GM18508 (cell line): ENCODE data around the gene ZBTB7C.

ENCODE experiments used
- ATAC-seq: cut with Tn5 transposase; IDR thresholded peaks from one replicate; pipeline ENCODE4 v1.9.1; 2021; ENCODE audit warnings: moderate number of reproducible peaks; ENCODE audit not compliant: insufficient read depth, unreplicated experiment

Gene ZBTB7C

DNA sequence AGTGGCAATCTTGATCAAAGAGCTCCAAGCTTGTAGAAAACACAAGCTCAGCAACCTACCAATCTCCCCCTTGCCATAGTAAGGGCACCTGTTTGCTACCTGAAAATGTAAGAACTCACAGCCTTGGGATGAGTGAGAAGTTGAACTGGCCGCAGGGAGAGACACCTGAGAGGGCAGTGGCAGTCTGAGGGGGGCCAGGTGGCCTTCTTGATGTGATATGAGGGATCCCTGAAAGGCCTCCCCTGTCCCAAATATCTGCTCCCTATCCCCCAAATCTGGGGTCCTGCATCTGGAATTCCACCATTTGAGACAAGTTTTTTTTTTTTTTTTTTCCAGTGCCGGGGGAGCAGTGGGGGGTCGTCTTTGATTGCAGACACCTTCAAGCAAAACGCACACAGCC is 248.6 kb downstream of the ZBTB7C start:
- no peak for ATAC-seq

DNA sequence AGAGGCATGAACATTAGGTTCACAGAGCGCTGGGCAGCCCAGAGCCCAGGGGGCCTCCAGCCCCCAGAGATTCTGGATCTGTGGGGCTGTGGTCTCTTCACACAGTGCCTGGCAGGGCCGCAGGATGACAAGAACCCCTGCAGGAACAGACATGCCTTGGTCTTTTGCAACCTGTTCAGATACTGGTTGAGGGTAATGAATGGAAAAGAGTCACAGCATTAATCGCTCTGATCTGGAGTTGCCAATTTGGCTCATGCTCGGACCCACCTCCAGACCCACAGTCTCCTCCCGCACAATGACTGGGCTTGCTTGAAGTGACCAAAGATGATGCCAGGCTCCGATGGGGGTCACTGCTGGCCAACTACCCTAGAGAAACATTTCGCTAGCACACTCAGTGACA is 249.4 kb downstream of the ZBTB7C start:
- ATAC-seq: no peak

DNA sequence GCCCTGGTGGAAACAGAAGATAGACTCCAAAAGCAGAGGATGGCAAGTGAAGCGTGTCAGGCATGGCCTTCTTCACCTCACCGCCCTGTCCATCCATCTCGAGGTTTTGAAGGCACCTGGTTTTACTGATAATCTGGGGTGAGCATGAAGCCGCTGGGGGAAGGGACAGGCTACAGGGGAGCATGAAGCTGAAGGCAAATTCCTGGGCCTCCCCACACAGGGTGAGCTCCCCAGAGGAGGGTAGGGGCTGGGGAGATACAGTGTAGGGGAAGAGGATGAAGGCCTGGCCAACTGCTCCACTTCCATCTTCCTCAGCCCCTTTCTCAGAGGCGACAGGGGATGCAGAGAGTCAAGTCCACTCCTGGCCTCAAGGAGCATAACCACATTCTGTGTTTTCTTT is 250.5 kb downstream of the ZBTB7C start:
- ATAC-seq: no peak

DNA sequence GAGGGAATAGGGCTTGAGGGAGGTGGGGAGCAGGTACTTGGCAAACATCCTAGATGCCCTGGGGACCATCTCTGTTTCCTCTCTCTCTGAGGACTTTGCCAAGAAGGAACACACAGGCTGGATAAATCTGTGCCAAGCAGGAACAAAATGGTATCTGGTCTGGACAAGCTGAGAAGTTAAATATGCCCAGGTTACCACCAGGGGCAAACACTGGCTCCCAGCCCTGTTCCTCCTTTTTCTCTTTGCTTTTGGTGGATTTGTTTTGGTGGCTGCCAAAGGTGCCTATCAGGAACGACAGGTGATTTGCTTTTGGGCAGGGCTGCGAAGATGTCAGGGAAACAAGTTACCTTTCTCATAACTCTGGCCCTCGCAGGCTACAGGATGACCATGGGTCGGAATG is 251.2 kb downstream of the ZBTB7C start:
- no peak for ATAC-seq

DNA sequence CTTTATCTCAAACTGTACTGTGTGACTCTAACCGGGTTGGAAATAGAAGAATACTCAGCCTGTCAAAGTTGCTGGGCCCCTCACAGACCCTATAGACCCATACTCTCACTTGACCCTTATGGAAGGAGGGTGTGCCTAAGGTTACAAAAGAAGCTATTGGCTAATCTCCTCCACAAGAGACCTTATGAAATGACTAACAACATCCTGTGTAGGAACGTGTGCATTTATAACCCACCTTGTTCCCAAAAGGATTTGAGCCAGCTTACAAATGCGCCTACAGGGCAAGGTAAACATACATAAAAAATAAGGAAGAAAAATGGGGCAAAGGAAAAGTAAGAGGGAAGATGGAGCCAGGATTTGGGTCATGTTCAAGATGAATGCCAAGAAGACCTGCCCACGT is 253.3 kb downstream of the ZBTB7C start:
- no peak for ATAC-seq

DNA sequence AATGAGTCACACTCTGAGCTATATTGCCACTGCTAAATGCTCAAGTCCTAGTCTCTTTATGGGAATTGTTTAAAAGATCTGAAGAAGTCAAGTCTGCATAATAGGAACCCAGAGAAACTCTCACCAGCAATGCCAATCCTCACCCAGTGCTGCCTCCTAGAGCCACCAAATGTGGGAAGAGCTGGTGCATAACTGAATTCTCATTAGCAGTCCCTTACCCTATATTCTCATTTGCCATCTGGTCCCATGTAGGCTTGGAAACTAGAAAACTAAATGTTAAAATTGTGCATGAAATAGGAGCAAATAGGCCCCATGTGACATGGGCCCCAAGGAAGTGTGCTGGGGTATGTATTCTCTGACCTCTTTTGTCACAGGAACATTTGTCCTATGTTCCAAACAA is 254.4 kb downstream of the ZBTB7C start:
- no peak for ATAC-seq

- no peak for ATAC-seq
These were observed 255.3 kb downstream of the ZBTB7C start for GRCh38 chr18:48153613-48154481.

- no peak for ATAC-seq
These were observed 256.6 kb downstream of the ZBTB7C start for GRCh38 chr18:48152549-48152948.

DNA sequence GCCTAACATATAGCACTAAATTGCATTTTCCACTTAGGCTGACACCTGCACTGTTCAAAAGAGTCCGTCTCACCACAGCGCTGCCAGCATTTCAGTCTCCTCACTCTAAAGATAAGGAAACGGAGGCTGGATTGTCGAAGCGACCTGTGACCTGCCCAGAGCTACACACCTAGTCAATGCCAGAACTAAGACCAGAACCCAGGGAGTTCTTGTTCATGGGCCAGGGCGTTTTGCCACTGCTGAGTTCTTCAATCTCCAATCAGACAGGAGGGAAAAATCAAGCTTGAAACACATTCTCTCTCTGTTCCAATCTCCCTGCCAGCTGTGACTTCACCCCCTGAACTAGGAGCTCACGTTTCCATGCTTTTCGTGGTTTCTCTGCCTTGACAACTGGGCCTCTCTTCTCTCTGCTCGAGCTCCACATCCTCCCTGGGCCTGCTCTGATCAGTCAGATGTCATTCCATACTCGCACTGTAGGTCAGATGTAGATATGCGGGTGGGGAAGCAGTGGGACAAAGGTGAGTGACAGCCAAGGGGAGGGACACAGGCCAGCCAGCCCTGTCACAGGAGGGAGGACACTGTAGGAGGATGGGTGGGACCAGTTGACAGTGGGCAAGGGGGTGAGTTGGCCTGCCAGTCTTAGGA is 257.6 kb downstream of the ZBTB7C start:
- ATAC-seq: no peak

DNA sequence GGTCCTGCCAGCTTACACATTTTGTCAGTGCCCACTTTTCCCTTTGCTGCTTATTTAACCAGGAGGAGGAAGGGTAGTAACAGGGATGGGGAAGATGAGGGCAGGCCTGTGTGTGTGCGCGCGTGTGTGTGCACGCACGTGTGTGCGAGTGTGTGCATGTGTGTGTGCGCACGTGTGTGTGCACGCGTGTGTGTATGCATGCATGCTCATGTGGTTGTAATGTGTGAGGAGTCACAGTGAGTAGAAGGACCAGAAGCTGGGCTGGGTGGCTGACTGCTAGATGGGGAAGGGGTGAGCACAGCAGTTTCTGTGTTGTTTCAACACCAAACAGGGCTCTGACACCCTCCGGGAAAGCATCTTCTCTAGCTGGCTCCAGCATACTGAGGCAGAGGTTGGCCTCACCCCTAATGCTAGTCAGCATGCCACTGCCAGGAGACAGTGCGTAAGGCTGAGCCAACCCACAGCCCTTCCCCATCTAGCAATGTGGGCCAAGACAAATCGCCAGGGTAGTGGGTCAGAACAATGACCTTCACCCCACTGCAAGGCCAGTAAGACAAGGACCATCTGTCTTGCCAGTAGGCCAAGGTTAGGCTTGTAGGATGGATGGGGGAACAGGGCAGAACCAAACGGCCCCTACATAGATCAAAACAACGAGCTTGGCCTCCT is 260.0 kb downstream of the ZBTB7C start:
- ATAC-seq: no peak

GRCh38 chr18:48142994-48143393 is 266.2 kb downstream of the ZBTB7C start:
- ATAC-seq: no peak

- no peak for ATAC-seq
These were observed 266.8 kb downstream of the ZBTB7C start for GRCh38 chr18:48142353-48142752.

GRCh38 chr18:48140731-48141130 is 268.5 kb downstream of the ZBTB7C start:
- no peak for ATAC-seq

DNA sequence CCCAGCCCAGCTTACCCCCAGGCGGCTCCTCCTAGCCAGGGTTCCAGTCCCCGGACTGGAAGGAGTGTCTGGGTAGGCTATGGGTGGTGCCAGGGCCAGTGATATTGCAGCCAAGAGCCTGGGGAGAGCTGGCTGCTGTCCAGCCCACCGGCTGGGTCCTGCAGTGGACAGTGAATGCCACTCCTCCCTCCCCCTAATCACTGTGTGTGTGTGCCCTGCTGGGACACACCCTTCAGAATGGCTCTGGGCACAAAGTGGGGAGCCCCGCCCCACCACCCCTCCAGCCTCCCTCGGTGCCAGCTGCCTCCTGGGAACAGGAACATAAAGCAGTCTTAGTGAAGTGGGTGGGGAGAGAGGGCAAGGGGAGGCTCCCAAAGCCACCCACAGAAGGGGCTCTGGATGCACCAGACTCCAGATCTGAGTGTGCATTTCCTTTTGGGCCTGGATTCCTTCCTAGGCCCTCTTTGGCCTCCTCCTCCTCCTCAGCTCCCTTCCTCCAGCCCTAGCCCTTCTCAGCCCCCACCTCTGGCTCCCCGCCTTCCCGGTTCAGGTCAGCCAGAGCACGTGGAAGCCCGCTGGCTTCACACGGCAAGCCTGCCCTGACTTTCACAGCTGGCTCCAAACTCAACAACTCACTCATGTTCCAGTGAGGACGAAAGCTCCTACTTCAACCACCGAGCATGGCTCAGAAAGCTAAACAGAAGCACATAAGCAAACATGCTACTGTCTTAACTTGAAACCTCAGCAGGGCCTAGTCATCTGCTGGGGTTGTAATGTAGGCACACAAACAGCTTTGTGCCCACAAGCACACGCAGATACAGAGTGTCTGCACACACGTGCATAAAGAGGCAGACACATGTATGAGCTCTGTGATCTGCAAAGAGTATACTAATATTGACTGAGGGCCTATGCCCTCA is 269.5 kb downstream of the ZBTB7C start:
- ATAC-seq: no peak

DNA sequence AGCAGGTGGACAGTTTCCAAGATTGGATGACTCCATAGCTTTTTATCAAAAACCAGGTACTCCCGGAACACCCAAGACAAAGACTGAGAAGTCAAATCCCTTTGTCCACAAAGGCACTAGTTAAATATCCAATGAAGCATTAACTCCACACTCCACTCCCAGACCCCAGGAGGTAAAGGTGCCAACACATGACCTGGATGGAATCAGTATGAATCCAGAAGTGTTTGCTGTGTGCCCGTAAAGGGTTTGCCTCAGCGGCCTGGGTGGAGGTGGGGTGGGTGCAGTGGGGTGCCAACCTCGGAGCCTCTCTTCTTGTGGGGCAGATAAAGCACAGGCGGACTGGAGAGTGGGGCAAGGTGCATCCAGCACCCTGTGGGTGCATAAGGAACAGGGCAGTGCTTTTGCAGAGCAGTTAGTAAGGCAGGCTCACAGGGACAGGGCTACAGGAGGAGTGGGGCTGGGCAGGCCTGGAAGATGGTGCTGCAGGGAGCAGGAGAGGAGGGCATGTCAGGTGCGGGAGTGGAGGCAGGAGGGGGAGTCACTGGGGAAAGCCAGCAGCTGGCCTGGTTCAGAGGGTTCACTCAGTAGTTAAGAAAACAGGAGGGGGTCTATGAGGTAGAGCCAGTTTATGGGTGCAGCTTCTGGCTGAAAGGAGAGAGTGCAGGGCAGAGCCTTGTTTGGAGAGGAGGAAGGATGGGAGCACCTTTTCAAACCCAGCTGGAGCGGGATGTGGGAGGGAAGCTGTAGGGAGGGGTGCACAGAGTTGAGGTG is 270.3 kb downstream of the ZBTB7C start:
- no peak for ATAC-seq

DNA sequence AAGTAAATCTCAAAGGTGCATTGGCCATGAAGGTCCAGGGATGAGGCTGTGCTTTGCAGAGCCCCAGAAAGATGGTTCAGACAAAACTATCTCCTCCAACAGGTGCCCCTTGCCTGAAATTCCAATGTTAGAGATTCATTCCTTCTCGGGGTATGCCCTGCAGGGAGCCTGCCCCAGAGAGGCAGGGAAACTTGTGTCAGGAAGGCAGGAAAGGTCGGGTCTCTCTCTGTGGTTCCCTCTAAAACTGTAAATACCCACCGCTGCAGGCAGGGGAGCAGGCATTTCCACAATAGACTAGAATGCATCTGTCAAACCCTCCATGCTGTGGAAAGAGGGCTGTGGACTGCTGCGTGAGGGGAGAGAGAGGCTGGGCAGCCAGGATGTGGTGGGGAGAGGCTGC is 271.0 kb downstream of the ZBTB7C start:
- ATAC-seq: no peak

DNA sequence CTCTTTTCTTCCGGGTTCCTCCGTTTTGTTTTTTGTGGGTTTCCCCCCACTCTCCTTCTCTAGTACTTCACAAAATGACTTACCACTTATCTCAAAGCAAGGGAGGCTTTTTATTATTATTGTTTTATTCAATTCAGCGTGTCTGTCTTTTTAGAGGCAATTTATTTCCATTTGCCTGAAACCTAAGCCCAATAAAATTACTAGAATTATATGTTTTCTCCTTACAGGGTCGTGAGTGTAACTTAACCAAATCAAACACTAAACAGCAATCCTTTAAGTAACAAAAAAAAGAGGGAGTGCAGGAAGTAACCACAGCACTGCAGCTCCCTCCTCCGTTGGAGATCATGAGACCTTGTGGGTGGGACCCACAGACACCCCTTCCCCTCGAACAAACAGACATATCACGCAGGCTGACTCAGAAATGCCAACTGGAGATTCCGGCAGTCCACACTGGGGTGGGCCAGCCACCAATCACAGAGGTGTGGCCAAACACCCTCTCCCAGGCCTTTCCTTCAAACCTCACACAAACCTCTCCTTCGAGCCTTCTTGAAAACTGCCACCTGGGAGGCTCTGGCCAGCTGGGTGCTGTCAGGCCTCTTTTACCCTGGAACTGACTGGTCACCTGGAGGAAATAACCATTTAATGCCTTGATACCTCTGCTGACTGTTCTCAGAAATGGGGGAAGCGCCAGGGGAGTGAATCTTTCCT is 271.7 kb downstream of the ZBTB7C start:
- no peak for ATAC-seq

GRCh38 chr18:48136827-48137373 is 272.3 kb downstream of the ZBTB7C start:
- no peak for ATAC-seq
